ENCODE results near the gene SPRED2.

Gene SPRED2

DNA sequence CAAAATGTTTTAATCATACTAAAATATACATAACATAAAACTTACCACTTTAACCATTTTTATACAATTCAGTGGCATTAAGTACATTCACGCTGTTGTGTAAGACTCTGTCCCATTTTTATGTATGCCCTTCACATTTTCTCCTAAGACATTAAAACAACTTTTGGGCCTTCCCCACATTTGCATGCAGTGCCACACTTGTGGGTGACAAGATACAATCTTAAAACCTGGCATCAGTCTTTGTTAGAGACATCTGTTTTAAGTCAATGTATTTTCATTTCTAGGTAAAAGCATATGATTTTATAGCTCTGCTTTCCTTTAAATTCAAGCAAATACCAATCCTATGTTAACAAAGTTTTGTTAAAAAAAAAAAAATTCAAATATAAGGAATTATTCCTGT is 17.3 kb downstream of the SPRED2 start:
- TF ChIP-seq, protein P1, sequence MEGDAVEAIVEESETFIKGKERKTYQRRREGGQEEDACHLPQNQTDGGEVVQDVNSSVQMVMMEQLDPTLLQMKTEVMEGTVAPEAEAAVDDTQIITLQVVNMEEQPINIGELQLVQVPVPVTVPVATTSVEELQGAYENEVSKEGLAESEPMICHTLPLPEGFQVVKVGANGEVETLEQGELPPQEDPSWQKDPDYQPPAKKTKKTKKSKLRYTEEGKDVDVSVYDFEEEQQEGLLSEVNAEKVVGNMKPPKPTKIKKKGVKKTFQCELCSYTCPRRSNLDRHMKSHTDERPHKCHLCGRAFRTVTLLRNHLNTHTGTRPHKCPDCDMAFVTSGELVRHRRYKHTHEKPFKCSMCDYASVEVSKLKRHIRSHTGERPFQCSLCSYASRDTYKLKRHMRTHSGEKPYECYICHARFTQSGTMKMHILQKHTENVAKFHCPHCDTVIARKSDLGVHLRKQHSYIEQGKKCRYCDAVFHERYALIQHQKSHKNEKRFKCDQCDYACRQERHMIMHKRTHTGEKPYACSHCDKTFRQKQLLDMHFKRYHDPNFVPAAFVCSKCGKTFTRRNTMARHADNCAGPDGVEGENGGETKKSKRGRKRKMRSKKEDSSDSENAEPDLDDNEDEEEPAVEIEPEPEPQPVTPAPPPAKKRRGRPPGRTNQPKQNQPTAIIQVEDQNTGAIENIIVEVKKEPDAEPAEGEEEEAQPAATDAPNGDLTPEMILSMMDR (IDR thresholded peaks at IDR 0.05; ENCODE audit: low read length, missing control alignments): no peak
- H3K4me3 ChIP-seq (replicated peaks; ENCODE audit: low read depth, low read length): no peak overlapping the region
- DNase-seq (ENCODE audit: low read depth): no peak

DNA sequence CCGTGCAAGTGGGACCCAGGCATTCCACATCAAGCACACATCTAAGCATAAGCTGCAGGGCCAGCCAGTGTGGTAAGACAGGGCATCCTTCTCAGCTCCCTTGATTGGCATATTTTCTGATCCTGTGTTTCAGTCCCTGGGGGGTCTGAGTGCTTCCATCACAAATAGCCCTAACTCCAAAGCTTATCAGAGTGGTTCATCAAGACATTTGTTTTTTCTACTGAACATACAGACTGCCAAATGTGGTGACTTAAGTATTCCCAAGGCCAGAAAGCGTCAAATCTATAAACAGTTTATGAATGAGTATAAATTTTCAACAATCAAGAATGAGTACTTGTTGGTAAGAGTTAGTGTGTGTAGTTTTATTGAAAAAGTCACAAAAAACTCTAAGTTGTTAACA is 18.8 kb downstream of the SPRED2 start:
- no peak overlapping the region for H3K4me3 ChIP-seq (replicated peaks; ENCODE audit: low read depth, low read length)
- TF ChIP-seq, protein P1 (IDR thresholded peaks at IDR 0.05; ENCODE audit: low read length, missing control alignments): no peak
- no peak for DNase-seq (ENCODE audit: low read depth)

- no peak overlapping the region for H3K4me3 ChIP-seq (replicated peaks; ENCODE audit: low read depth, low read length)
- DNase-seq (ENCODE audit: low read depth): no peak
- TF ChIP-seq, protein P1 (IDR thresholded peaks at IDR 0.05; ENCODE audit: low read length, missing control alignments): no peak
Observed at GRCh38 chr2:65413106-65413505, 19.3 kb downstream of the SPRED2 start.

- no peak overlapping the region for H3K4me3 ChIP-seq (replicated peaks; ENCODE audit: low read depth, low read length)
- DNase-seq (ENCODE audit: low read depth): no peak
- TF ChIP-seq, protein P1 (IDR thresholded peaks at IDR 0.05; ENCODE audit: low read length, missing control alignments): no peak
Observed at GRCh38 chr2:65411056-65411795, 21.2 kb downstream of the SPRED2 start.

- TF ChIP-seq, protein P1 (IDR thresholded peaks at IDR 0.05; ENCODE audit: low read length, missing control alignments): no peak
- H3K4me3 ChIP-seq (replicated peaks; ENCODE audit: low read depth, low read length): no peak overlapping the region
- no peak for DNase-seq (ENCODE audit: low read depth)
Observed at GRCh38 chr2:65409045-65409444, 23.4 kb downstream of the SPRED2 start.

GRCh38 chr2:65407240-65407639 is 25.2 kb downstream of the SPRED2 start:
- TF ChIP-seq, protein P1 (IDR thresholded peaks at IDR 0.05; ENCODE audit: low read length, missing control alignments): no peak

More at GRCh38 chr2:65407240-65407639, 25.2 kb downstream of the SPRED2 start:
- no peak for DNase-seq (ENCODE audit: low read depth)
- no peak overlapping the region for H3K4me3 ChIP-seq (replicated peaks; ENCODE audit: low read depth, low read length)

Data from fibroblast of pulmonary artery (primary cell).